Thymus (tissue), 11 donors: Measurements from ENCODE around the gene CTNNA2. TPM values are rescaled to one million over a fixed set of nuclear protein-coding genes. Genes with fewer than 3 reads are reported as not detected.

ENCODE experiments used
- DNase-seq, 9 donors: peaks; one replicate each; pipeline ENCODE4 v3.0.0-alpha.2; 2013; ENCODE audit warnings: low spot score in 9 of 9, low read depth in 6 of 9, missing footprints in 1 of 9
- H3K27ac ChIP-seq, 2 donors: one replicate each; pipeline ENCODE4 v1.5.1; 2013; ENCODE audit warnings: control low read depth in 1 of 2, low read depth in 1 of 2, low read length in 1 of 2, mild to moderate bottlenecking in 1 of 2, moderate library complexity in 1 of 2
- H3K27me3 ChIP-seq, 2 donors: one replicate each; pipeline ENCODE4 v1.5.1; 2013; ENCODE audit warnings: low read length in 1 of 2; ENCODE audit not compliant: control insufficient read depth in 2 of 2, insufficient read depth in 1 of 2
- H3K36me3 ChIP-seq, 2 donors: one replicate each; pipeline ENCODE4 v1.5.1; 2013; ENCODE audit warnings: low read length in 1 of 2, mild to moderate bottlenecking in 1 of 2, moderate library complexity in 1 of 2; ENCODE audit not compliant: control insufficient read depth in 2 of 2, insufficient read depth in 2 of 2
- H3K4me1 ChIP-seq, 2 donors: one replicate each; pipeline ENCODE4 v1.5.1; 2013; ENCODE audit warnings: low read length in 2 of 2; ENCODE audit not compliant: control insufficient read depth in 2 of 2, insufficient read depth in 2 of 2
- H3K4me3 ChIP-seq, 2 donors: one replicate each; pipeline ENCODE4 v1.5.1; 2013; ENCODE audit warnings: low read length in 2 of 2, control low read depth in 1 of 2, mild to moderate bottlenecking in 1 of 2
- H3K9me3 ChIP-seq, 2 donors: one replicate each; pipeline ENCODE4 v1.5.1; 2013; ENCODE audit warnings: low read length in 1 of 2, mild to moderate bottlenecking in 1 of 2; ENCODE audit not compliant: control insufficient read depth in 2 of 2, insufficient read depth in 1 of 2
- WGBS: extraction: QIAGEN DNeasy Blood & Tissue Kit; methylation state at CpG from one replicate; pipeline ENCODE4 v1.1.7; 2013; 5-methylcytosine and 5-hydroxymethylcytosine counted together
- polyA plus RNA-seq: library from polyadenylated mRNA; stranded (reverse); fragments of 200-250 nt; gene quantifications from one replicate; pipeline ENCODE4 v1.2.3, GENCODE V29; 2013
- total RNA-seq: library from RNA; stranded (reverse); fragments of 120-200 nt; gene quantifications from one replicate; pipeline ENCODE4 v1.2.4, GENCODE V29; 2013
- donor health status: healthy.

Gene CTNNA2
- total and polyA plus RNA-seq, 2 donors: 0.16 to 0.19 TPM

DNA sequence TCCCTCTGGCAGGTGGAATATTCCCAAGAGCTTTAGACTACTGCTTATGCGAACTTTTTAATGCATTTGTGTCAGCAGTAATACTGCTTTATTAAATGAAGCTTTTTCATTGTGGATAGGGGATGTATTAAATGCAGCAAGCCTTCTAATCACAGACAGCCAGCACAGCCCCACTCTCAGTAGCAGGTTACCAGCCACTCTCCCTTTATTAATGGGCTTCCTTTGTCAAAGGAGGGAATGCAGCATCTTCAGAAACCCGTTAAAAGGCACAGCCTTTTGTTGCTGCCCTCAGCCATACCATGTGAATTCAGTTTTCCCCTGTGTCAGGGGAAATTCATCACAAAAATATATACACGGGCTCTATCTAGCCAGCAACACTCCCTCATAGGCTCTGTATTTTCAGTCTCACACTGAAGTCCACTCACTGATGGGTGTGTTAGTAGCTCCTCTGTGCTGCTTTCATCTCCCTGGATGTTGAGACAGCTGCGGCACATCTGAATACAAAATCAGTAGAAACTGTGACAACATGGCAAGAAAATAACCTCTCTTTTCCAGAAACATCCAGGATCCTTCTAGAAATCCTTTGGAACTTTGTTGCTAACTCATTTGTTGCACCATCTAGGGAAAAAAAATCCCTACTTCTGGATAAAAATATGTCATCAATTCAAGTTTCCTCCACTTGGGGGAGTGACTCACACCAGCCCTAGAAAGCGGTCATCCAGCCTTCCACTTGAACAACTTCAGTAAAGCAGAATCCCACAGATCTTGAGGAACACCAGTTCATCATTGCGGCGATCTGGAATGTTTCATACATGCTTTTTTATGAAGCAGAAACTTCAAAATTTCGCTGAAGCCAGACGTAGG is 743.3 kb downstream of the CTNNA2 start:
- no peak for DNase-seq
- no peaks in the 10 kb centered on the region for H3K4me1 ChIP-seq

DNA sequence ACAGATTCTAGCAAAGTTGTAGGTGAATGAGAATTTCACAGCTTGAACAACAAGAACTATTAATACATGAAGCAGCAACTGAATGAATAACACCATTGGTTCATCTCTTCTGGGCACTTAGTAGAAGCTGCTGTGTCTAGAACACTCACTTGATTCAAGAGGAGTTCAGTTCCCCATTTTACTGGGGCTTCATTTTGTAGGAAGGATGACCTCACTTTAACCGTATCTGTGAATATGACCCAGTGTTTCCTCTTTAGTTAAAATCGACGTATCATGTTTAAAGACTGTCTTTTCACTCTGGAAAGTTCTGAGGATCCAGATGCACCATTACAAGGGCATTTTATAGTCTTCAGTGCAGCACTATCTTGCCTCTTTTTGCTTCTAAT is 743.9 kb downstream of the CTNNA2 start:
- no peaks in the 10 kb centered on the region for H3K9me3 ChIP-seq
- H3K27ac ChIP-seq: no peak overlapping the region
- H3K4me3 ChIP-seq: no peak overlapping the region
- no peaks in the 10 kb centered on the region for H3K4me1 ChIP-seq
- no peaks in the 10 kb centered on the region for H3K36me3 ChIP-seq
- WGBS: 21% methylated on average over 3 of the region's 3 CpGs
- H3K27me3 ChIP-seq: no peaks in the 10 kb centered on the region
- DNase-seq: no peak

More for the DNA sequence above, 743.3 kb downstream of the CTNNA2 start:
- Histone ChIP-seq H3K4me3 (no peak overlapping the region), H3K9me3 (no peaks in the 10 kb centered on the region), H3K27ac (no peak overlapping the region), H3K36me3 (no peaks in the 10 kb centered on the region), H3K27me3 (no peaks in the 10 kb centered on the region)
- WGBS: 85% methylated on average over 9 of the region's 9 CpGs

- Histone ChIP-seq H3K4me1 (no peaks in the 10 kb centered on the region), H3K4me3 (no peak overlapping the region), H3K27ac (no peak overlapping the region), H3K27me3 (no peaks in the 10 kb centered on the region), H3K36me3 (no peaks in the 10 kb centered on the region), H3K9me3 (no peaks in the 10 kb centered on the region)
- DNase-seq: no peak
- WGBS: 94% methylated on average over 4 of the region's 4 CpGs
These were observed 744.6 kb downstream of the CTNNA2 start for GRCh38 chr2:80257450-80257849.

DNA sequence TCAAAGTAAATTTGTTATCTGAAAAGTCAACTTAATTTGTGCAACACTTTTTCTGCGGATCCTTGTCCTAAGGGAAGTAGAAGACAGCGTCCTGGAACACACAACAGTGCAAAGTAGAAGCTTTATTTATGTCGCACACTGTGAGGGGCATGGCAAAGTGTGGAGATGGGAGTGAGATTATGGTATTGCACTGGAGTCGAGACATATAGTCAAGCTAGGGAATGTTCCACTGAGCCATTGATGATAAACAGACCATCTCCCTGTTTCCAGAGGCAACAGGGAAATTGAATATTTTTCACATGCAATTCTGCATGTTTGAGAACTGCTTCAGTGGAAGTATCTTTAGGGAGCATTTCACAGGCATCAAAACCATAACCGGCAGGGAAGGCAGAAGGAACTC is 745.5 kb downstream of the CTNNA2 start:
- H3K27ac ChIP-seq: no peak overlapping the region
- no peaks in the 10 kb centered on the region for H3K27me3 ChIP-seq
- H3K9me3 ChIP-seq: peaks cover 0 to 2% of the 10 kb centered on the region in 2 donors
- DNase-seq: no peak
- no peaks in the 10 kb centered on the region for H3K4me1 ChIP-seq
- H3K36me3 ChIP-seq: no peaks in the 10 kb centered on the region
- WGBS: 95% methylated on average over 5 of the region's 5 CpGs
- no peak overlapping the region for H3K4me3 ChIP-seq

DNA sequence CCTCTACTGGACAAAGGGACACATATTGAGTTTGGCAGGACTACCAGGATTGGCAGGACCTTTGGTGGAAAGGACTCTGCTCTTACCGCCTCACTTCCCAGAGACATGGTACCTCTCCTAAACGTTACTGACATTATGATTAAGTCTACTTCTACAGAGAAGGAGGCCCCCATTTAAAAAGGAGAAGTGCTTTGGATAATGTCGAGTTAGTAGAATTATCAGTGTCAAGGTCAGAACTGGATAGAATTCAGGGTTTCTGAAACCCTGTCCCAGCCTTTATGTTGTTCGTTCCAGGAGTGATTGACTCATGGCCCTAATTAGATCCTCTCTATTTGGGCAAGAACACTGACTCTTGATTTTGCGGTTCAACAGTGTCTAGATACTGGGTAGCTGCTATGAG is 745.9 kb downstream of the CTNNA2 start:
- peaks cover 0 to 3% of the 10 kb centered on the region in 2 donors for H3K9me3 ChIP-seq
- no peaks in the 10 kb centered on the region for H3K4me1 ChIP-seq
- no peaks in the 10 kb centered on the region for H3K27me3 ChIP-seq
- WGBS: 80% methylated on average over 5 of the region's 5 CpGs
- H3K36me3 ChIP-seq: no peaks in the 10 kb centered on the region
- no peak for DNase-seq
- H3K27ac ChIP-seq: no peak overlapping the region
- no peak overlapping the region for H3K4me3 ChIP-seq

DNA sequence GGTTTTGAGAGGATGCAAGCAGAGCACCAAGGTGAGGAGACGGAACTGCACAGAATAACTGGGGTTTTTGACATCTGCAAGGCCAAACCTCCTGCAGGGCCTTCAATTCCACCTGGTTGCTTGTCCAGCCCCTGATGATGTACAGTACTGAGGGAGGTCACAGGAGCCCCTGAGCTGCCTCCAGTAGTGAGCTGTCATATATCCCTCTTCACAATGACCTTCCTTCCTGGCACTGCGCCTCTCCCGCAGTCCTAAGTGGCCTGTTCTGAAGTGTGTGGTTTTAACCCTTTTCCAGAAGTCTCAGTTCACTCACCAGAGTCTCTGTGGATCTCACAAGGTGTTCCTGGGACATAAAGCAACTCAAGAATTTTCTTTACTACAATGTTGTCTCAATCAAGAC is 746.4 kb downstream of the CTNNA2 start:
- WGBS: 91% methylated on average over 3 of the region's 3 CpGs
- no peak for DNase-seq
- Histone ChIP-seq H3K36me3 (no peaks in the 10 kb centered on the region), H3K4me1 (no peaks in the 10 kb centered on the region), H3K27me3 (no peaks in the 10 kb centered on the region), H3K9me3 (peaks cover 0 to 3% of the 10 kb centered on the region in 2 donors), H3K27ac (no peak overlapping the region), H3K4me3 (no peak overlapping the region)

DNA sequence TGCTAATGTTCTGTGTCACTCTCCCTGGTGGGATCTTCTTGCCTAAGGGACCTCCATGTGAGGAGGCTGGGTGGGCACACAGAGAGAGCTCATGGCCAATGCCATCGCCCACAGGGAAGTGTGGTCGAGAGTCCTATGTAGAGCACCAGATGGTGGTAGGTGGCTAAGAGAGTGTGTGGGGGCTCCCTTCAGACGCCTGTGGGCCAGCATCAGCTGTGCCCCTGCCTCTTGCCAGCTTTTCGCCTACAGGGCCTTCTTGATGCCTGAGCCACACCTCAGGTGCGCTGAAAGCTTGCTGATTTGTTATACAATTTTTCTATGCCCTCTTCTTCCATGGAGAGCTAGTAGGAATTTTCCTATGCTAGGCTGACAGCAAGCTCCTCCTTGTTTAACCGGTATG is 753.4 kb downstream of the CTNNA2 start:
- DNase-seq: no peak
- WGBS: 93% methylated on average over 6 of the region's 6 CpGs
- H3K4me1 ChIP-seq: no peaks in the 10 kb centered on the region
- H3K27me3 ChIP-seq: no peaks in the 10 kb centered on the region
- H3K27ac ChIP-seq: no peak overlapping the region
- peaks cover 0 to 3% of the 10 kb centered on the region in 2 donors for H3K9me3 ChIP-seq
- H3K4me3 ChIP-seq: no peak overlapping the region
- H3K36me3 ChIP-seq: no peaks in the 10 kb centered on the region

GRCh38 chr2:80269806-80270205 is 757.0 kb downstream of the CTNNA2 start:
- 90% methylated on average over 5 of the region's 5 CpGs for WGBS

GRCh38 chr2:80280598-80280997 is 767.7 kb downstream of the CTNNA2 start:
- Histone ChIP-seq H3K27me3 (no peaks in the 10 kb centered on the region), H3K4me1 (no peaks in the 10 kb centered on the region), H3K4me3 (no peak overlapping the region), H3K9me3 (no peaks in the 10 kb centered on the region), H3K27ac (no peak overlapping the region), H3K36me3 (no peaks in the 10 kb centered on the region)
- DNase-seq: no peak
- WGBS: 96% methylated on average over 2 of the region's 2 CpGs

More at GRCh38 chr2:80269806-80270205, 757.0 kb downstream of the CTNNA2 start:
- Histone ChIP-seq H3K9me3 (no peaks in the 10 kb centered on the region), H3K27me3 (no peaks in the 10 kb centered on the region), H3K4me3 (no peak overlapping the region), H3K27ac (no peak overlapping the region), H3K36me3 (no peaks in the 10 kb centered on the region), H3K4me1 (no peaks in the 10 kb centered on the region)
- no peak for DNase-seq
